ENCODE measurements around the gene XYLT1.

XYLT1 gene

DNA sequence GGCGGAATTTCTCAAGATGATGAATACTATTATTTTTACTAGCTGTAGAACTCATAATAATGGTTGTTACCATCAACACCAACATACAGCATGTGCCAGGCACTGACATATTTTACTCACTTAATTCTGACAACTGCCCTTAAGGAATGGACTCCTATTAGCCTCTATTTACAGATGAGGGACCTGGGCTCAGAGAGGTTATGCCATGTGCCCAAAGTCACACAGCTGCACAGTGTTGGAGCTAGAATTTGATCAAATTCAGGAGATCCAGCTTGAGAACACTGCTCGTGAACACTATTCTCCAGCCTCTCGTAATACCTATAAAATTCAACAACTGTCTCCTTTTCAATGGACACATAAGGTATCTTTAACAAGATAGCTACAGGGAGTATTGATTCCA, 97.2 kb downstream of the XYLT1 start:
- Histone ChIP-seq H3K36me3 (ENCODE audit: insufficient read depth, low read length) (no peaks in the 10 kb centered on the region), H3K79me2 (ENCODE audit: control insufficient read depth, insufficient read depth, low read length, unreplicated experiment) (peaks cover 12% of the 10 kb centered on the region), H3K27ac (ENCODE audit: low read depth, low read length) (no peak overlapping the region), H3K4me3 (ENCODE audit: low read depth, low read length) (no peak overlapping the region), H3K27me3 (ENCODE audit: insufficient read depth, low read length) (no peaks in the 10 kb centered on the region), H2AFZ (ENCODE audit: low read length, unreplicated experiment) (no peak overlapping the region), H3K4me1 (ENCODE audit: control insufficient read depth, insufficient read depth, low read length, unreplicated experiment) (peaks cover 10% of the 10 kb centered on the region)

DNA sequence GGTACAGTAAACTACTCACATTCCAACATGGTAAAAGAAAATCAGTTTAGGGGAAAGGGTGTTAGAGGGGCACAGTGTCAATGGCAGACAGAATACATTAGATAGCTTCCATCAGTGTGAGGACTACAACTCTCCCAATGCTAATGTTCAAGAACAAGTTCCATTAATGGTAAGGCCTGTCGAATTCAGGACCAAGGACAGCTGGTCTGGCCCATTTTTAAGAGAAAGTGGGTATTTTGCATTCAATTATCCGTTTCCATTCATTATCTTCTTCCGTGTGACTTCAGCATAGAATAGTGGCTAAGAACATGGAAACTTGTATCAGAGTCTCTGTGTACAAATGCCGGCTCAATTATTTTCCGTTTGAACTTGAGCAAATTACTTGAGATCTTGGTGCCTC, 98.4 kb downstream of the XYLT1 start:
- H3K27ac ChIP-seq (ENCODE audit: low read depth, low read length), result no peak overlapping the region
- H3K79me2 ChIP-seq (ENCODE audit: control insufficient read depth, insufficient read depth, low read length, unreplicated experiment), result peaks cover 12% of the 10 kb centered on the region
- no peak overlapping the region for H3K4me3 ChIP-seq (ENCODE audit: low read depth, low read length)
- peaks cover 15% of the 10 kb centered on the region for H3K4me1 ChIP-seq (ENCODE audit: control insufficient read depth, insufficient read depth, low read length, unreplicated experiment)
- no peaks in the 10 kb centered on the region for H3K27me3 ChIP-seq (ENCODE audit: insufficient read depth, low read length)
- H2AFZ ChIP-seq (ENCODE audit: low read length, unreplicated experiment), result no peak overlapping the region
- no peaks in the 10 kb centered on the region for H3K36me3 ChIP-seq (ENCODE audit: insufficient read depth, low read length)

GRCh38 chr16:17371299-17371698, 99.5 kb downstream of the XYLT1 start:
- Histone ChIP-seq H3K4me3 (ENCODE audit: low read depth, low read length) (no peak overlapping the region), H3K36me3 (ENCODE audit: insufficient read depth, low read length) (no peaks in the 10 kb centered on the region), H3K27ac (ENCODE audit: low read depth, low read length) (no peak overlapping the region), H3K27me3 (ENCODE audit: insufficient read depth, low read length) (no peaks in the 10 kb centered on the region), H2AFZ (ENCODE audit: low read length, unreplicated experiment) (no peak overlapping the region), H3K4me1 (ENCODE audit: control insufficient read depth, insufficient read depth, low read length, unreplicated experiment) (peaks cover 18% of the 10 kb centered on the region), H3K79me2 (ENCODE audit: control insufficient read depth, insufficient read depth, low read length, unreplicated experiment) (peaks cover 23% of the 10 kb centered on the region)

- Histone ChIP-seq H3K79me2 (ENCODE audit: control insufficient read depth, insufficient read depth, low read length, unreplicated experiment) (peaks cover 23% of the 10 kb centered on the region), H3K27me3 (ENCODE audit: insufficient read depth, low read length) (no peaks in the 10 kb centered on the region), H3K36me3 (ENCODE audit: insufficient read depth, low read length) (no peaks in the 10 kb centered on the region), H2AFZ (ENCODE audit: low read length, unreplicated experiment) (no peak overlapping the region), H3K4me3 (ENCODE audit: low read depth, low read length) (no peak overlapping the region), H3K27ac (ENCODE audit: low read depth, low read length) (no peak overlapping the region), H3K4me1 (ENCODE audit: control insufficient read depth, insufficient read depth, low read length, unreplicated experiment) (peaks cover 23% of the 10 kb centered on the region)
Measured at GRCh38 chr16:17370731-17371285, 100.0 kb downstream of the XYLT1 start.

DNA sequence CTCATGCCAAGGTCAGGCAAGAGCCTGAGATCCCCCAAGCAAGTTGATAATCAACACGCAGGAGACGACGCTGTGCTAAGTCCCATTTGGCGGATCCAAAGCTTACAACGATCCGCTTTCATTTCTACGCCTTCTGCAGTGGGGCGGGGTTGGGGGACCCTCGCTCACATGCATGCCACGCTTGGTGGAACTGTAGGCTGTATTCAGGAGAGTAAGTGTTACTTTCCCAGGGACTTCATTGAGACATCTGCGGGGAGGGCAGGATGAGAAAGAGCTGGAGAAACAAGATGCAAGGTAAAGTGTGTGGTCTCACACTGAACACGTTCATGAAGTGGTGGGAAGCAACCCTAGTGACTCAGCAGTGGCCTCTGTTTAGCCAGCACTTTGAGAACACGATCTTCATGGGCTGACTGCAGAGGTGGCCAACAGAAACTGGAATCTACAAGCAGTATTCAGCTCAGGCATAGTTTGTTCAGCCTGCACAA, 100.5 kb downstream of the XYLT1 start:
- no peaks in the 10 kb centered on the region for H3K27me3 ChIP-seq (ENCODE audit: insufficient read depth, low read length)
- H3K4me1 ChIP-seq (ENCODE audit: control insufficient read depth, insufficient read depth, low read length, unreplicated experiment), result peaks cover 29% of the 10 kb centered on the region
- H3K27ac ChIP-seq (ENCODE audit: low read depth, low read length), result no peak overlapping the region
- peaks cover 21% of the 10 kb centered on the region for H3K79me2 ChIP-seq (ENCODE audit: control insufficient read depth, insufficient read depth, low read length, unreplicated experiment)
- no peak overlapping the region for H2AFZ ChIP-seq (ENCODE audit: low read length, unreplicated experiment)
- H3K36me3 ChIP-seq (ENCODE audit: insufficient read depth, low read length), result no peaks in the 10 kb centered on the region
- no peak overlapping the region for H3K4me3 ChIP-seq (ENCODE audit: low read depth, low read length)

DNA sequence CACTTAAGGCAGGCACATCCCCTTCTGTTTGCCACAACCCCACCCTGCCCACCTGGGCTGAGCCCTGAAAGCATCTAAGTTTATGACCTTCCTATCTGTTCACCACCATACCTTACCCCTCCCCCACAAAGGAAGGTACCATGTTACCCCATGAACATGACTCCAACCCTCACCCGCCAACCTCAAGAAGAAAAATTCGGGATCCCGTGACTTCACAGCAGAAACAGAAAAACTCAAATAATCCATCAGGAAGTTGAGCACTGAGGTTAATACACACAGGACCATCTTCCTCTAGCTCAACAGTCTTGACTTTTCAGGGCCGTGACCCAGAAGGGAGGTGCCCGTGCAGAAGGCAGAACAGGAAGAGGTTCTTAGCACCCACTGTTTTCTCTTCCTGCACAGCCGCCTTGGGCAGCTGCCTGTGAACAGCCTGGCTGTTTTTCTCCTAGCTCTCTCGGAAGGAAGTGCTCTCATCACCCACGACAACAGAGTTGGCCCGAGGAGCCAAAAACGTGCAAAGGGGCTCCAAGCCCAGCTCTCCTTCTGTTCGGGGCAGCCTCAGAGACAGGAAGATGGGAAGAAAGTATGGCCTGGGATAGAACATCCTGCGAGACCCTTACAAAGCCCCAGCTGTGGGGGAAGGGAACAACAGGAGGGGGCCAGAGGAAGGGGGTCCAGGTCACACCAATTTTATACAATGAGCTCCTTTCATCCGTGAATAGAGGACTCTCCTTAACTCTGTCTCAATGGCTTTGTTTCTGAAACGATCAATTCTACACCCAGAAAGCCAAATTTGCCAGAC, 101.1 kb downstream of the XYLT1 start:
- Histone ChIP-seq H3K4me3 (ENCODE audit: low read depth, low read length) (no peak overlapping the region), H3K27me3 (ENCODE audit: insufficient read depth, low read length) (no peaks in the 10 kb centered on the region), H3K79me2 (ENCODE audit: control insufficient read depth, insufficient read depth, low read length, unreplicated experiment) (peaks cover 21% of the 10 kb centered on the region), H3K36me3 (ENCODE audit: insufficient read depth, low read length) (no peaks in the 10 kb centered on the region), H3K4me1 (ENCODE audit: control insufficient read depth, insufficient read depth, low read length, unreplicated experiment) (peaks cover 34% of the 10 kb centered on the region), H3K27ac (ENCODE audit: low read depth, low read length) (no peak overlapping the region), H2AFZ (ENCODE audit: low read length, unreplicated experiment) (no peak overlapping the region)

DNA sequence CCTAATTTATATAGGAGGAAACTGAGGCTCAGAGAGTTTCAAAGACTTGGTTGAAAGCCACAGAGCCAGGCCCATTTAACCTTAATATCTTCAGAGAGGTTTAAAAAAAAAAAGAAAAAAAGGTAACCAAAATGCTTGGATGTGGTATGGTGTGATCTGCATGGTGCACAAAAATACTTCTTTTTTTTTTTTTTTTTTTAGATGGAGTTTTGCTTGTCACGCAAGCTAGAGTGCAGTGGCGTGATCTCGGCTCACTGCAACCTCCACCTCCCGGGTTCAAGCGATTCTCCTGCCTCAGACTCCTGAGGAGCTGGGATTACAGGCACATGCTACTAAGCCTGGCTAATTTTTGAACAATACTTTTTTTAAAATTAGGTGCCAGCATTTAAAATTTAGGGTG, 101.8 kb downstream of the XYLT1 start:
- Histone ChIP-seq H2AFZ (ENCODE audit: low read length, unreplicated experiment) (no peak overlapping the region), H3K27ac (ENCODE audit: low read depth, low read length) (no peak overlapping the region), H3K36me3 (ENCODE audit: insufficient read depth, low read length) (no peaks in the 10 kb centered on the region), H3K4me1 (ENCODE audit: control insufficient read depth, insufficient read depth, low read length, unreplicated experiment) (peaks cover 40% of the 10 kb centered on the region), H3K4me3 (ENCODE audit: low read depth, low read length) (no peak overlapping the region), H3K27me3 (ENCODE audit: insufficient read depth, low read length) (no peaks in the 10 kb centered on the region), H3K79me2 (ENCODE audit: control insufficient read depth, insufficient read depth, low read length, unreplicated experiment) (peaks cover 21% of the 10 kb centered on the region)

DNA sequence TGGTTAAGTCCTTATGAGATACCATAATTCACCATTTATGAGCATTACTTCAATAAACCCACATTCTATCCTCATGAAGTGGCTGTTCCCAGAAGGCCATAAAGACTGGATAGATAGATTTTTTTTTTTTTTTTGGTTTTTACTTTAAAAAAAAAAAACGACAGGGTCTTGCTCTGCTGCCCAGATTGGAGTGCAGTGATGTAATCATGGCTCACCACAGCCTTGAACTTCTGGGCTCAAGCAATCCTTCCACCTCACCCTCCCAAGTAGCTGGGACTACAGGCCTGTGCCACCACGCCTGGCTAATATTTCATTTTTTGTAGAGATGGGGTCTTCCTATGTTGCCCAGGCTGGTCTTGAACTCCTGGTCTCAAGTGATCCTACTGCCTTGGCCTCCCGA, 102.3 kb downstream of the XYLT1 start:
- Histone ChIP-seq H3K36me3 (ENCODE audit: insufficient read depth, low read length) (no peaks in the 10 kb centered on the region), H3K27ac (ENCODE audit: low read depth, low read length) (no peak overlapping the region), H3K79me2 (ENCODE audit: control insufficient read depth, insufficient read depth, low read length, unreplicated experiment) (peaks cover 19% of the 10 kb centered on the region), H2AFZ (ENCODE audit: low read length, unreplicated experiment) (no peak overlapping the region), H3K4me1 (ENCODE audit: control insufficient read depth, insufficient read depth, low read length, unreplicated experiment) (peaks cover 46% of the 10 kb centered on the region), H3K27me3 (ENCODE audit: insufficient read depth, low read length) (no peaks in the 10 kb centered on the region), H3K4me3 (ENCODE audit: low read depth, low read length) (no peak overlapping the region)

- Histone ChIP-seq H2AFZ (ENCODE audit: low read length, unreplicated experiment) (no peak overlapping the region), H3K79me2 (ENCODE audit: control insufficient read depth, insufficient read depth, low read length, unreplicated experiment) (peaks cover 20% of the 10 kb centered on the region), H3K27me3 (ENCODE audit: insufficient read depth, low read length) (no peaks in the 10 kb centered on the region), H3K27ac (ENCODE audit: low read depth, low read length) (no peak overlapping the region), H3K4me1 (ENCODE audit: control insufficient read depth, insufficient read depth, low read length, unreplicated experiment) (peaks cover 51% of the 10 kb centered on the region), H3K4me3 (ENCODE audit: low read depth, low read length) (no peak overlapping the region), H3K36me3 (ENCODE audit: insufficient read depth, low read length) (no peaks in the 10 kb centered on the region)
Measured at GRCh38 chr16:17367923-17368322, 102.8 kb downstream of the XYLT1 start.

DNA sequence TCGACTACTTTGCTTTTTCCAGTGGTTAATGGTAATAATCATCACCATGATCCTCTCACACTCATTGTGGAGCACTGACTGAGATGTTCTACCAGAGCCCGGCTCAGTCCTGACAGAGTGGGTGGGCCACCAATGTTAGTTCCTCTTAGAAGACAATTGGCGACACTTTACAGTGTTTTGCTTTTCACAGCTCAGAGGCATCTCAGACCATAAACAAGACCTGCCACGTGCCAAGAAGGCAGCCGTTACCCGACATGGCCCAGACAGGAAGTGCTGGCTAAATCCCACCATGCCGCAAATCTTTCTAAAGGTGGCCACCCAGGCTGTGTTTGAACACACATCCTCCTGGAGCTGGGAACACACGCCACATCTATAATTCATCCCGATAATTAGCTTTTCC, 103.7 kb downstream of the XYLT1 start:
- H3K27me3 ChIP-seq (ENCODE audit: insufficient read depth, low read length), result no peaks in the 10 kb centered on the region
- H3K4me1 ChIP-seq (ENCODE audit: control insufficient read depth, insufficient read depth, low read length, unreplicated experiment), result peaks cover 60% of the 10 kb centered on the region
- peaks cover 25% of the 10 kb centered on the region for H3K79me2 ChIP-seq (ENCODE audit: control insufficient read depth, insufficient read depth, low read length, unreplicated experiment)
- no peaks in the 10 kb centered on the region for H3K36me3 ChIP-seq (ENCODE audit: insufficient read depth, low read length)
- no peak overlapping the region for H3K27ac ChIP-seq (ENCODE audit: low read depth, low read length)
- H2AFZ ChIP-seq (ENCODE audit: low read length, unreplicated experiment), result no peak overlapping the region
- H3K4me3 ChIP-seq (ENCODE audit: low read depth, low read length), result no peak overlapping the region

Measured in ACC112 (cell line).